Suprapubic skin (tissue), 4 donors: ENCODE results near the gene GKN2. TPM values are rescaled to one million over a fixed set of nuclear protein-coding genes. Genes with fewer than 3 reads are reported as not detected.
"Not testable (repeated sequence)": the region's sequence is repeated elsewhere in the genome, so short reads cannot be mapped to it uniquely, and the experiment has no call there.

Experiments used
- DNase-seq, 2 donors: peaks; one replicate each; pipeline ENCODE4 v3.0.0-alpha.2; 2019; ENCODE audit warnings: low spot score in 2 of 2
- H3K27ac ChIP-seq: fragments of 200-600 bp; sonication (generic); one replicate; pipeline ENCODE4 v1.5.1; 2019
- H3K27me3 ChIP-seq: fragments of 200-600 bp; sonication (generic); one replicate; pipeline ENCODE4 v1.5.1; 2019
- H3K36me3 ChIP-seq: fragments of 200-600 bp; sonication (generic); one replicate; pipeline ENCODE4 v1.5.1; 2019
- H3K4me1 ChIP-seq: fragments of 200-600 bp; sonication (generic); one replicate; pipeline ENCODE4 v1.5.1; 2019
- H3K4me3 ChIP-seq: fragments of 200-600 bp; sonication (generic); one replicate; pipeline ENCODE4 v1.5.1; 2019; ENCODE audit warnings: mild to moderate bottlenecking
- H3K9me3 ChIP-seq: fragments of 200-600 bp; sonication (generic); one replicate; pipeline ENCODE4 v1.5.1; 2019
- CTCF ChIP-seq, 2 donors: fragments of 200-600 bp in 1 of 2; fragments of 450-650 bp in 1 of 2; sonication (generic) in 1 of 2; IDR thresholded peaks; one replicate each; pipeline ENCODE4 v1.5.1; 2016 to 2019; ENCODE audit warnings: antibody characterized with exemption in 2 of 2, mild to moderate bottlenecking in 1 of 2, moderate library complexity in 1 of 2
- EP300 ChIP-seq: sonication (generic); formaldehyde crosslinking; IDR thresholded peaks from one replicate; pipeline ENCODE4 v1.6.1; 2017; ENCODE audit warnings: antibody characterized with exemption
- POLR2A ChIP-seq, 2 donors: fragments of 450-650 bp; IDR thresholded peaks; one replicate each; pipeline ENCODE4 v1.6.1; 2017; ENCODE audit warnings: antibody characterized with exemption in 2 of 2, mild to moderate bottlenecking in 2 of 2, moderate library complexity in 2 of 2
- POLR2AphosphoS5 ChIP-seq, 3 donors: sonication (generic); formaldehyde crosslinking; IDR thresholded peaks; one replicate each; pipeline ENCODE4 v1.6.1; 2017; ENCODE audit warnings: antibody characterized with exemption in 3 of 3
- WGBS: methylation state at CpG from one replicate; pipeline ENCODE4 v1.1.5; 2018; 5-methylcytosine and 5-hydroxymethylcytosine counted together
- total RNA-seq, 4 donors: library from RNA; depleted of rRNA; stranded (reverse); fragments of >200 nt; gene quantifications; one replicate each; pipeline ENCODE4 v1.1.0, GENCODE V29; 2016

The GKN2 gene
- total RNA-seq, 4 donors from 2014 or later, result not detected

- H3K27ac ChIP-seq, result no peak overlapping the region
- H3K9me3 ChIP-seq, result no peaks in the 10 kb centered on the region
- no peaks in the 10 kb centered on the region for H3K36me3 ChIP-seq
- DNase-seq, result no peak
- no peaks in the 10 kb centered on the region for H3K4me1 ChIP-seq
- 94% methylated on average over 5 of the region's 5 CpGs for WGBS
- TF ChIP-seq POLR2AphosphoS5 (IDR thresholded peaks at IDR 0.05), result no peak
- TF ChIP-seq POLR2A (IDR thresholded peaks at IDR 0.05), result no peak
- TF ChIP-seq CTCF (IDR thresholded peaks at IDR 0.05), result no peak
- no peak for TF ChIP-seq EP300
- H3K27me3 ChIP-seq, result peaks cover 5% of the 10 kb centered on the region
- H3K4me3 ChIP-seq, result no peak overlapping the region
Observed at GRCh38 chr2:68900496-68901198, 52.0 kb downstream of the GKN2 start.

GRCh38 chr2:68895981-68896380 is 56.7 kb downstream of the GKN2 start:
- H3K36me3 ChIP-seq, DNase-seq, H3K9me3 ChIP-seq, H3K27me3 ChIP-seq, H3K27ac ChIP-seq, H3K4me3 ChIP-seq, H3K4me1 ChIP-seq: not testable (repeated sequence)
- WGBS, result 95% methylated on average over 6 of the region's 6 CpGs

Other genes starting within 250 kb of the GKN2 start
- 10 to 100 TPM in 1 of 4 donors, 1 to 10 TPM in 3; 2.0 to 10.9 (median 6.1) TPM for gene ARHGAP25, start 218.1 kb downstream of the GKN2 start, total RNA-seq
- not detected for gene BMP10, start 81.5 kb downstream of the GKN2 start, total RNA-seq
- not detected for gene GKN1, start 21.7 kb upstream of the GKN2 start, total RNA-seq
- 100 to 1,000 TPM in 1 of 4 donors, 10 to 100 TPM in 3; 35.5 to 111 (median 66.6) TPM for gene ANTXR1, start 60.3 kb upstream of the GKN2 start, total RNA-seq